COLO829 (cell line): ENCODE measurements around the gene GLYATL3.

Source experiments
- DNase-seq: peaks from one replicate; pipeline ENCODE4 v3.0.0; 2012; ENCODE audit warnings: low spot score

The GLYATL3 gene

GRCh38 chr6:49548613-49549304 lies 49.0 kb downstream of the GLYATL3 start:
- no peak for DNase-seq

- peak; percentile 58 for DNase-seq
These were observed 50.2 kb downstream of the GLYATL3 start for GRCh38 chr6:49549691-49550491.

- DNase-seq, result no peak
These were observed 50.9 kb downstream of the GLYATL3 start, which contains the start of gene C6orf141 for GRCh38 chr6:49550492-49551077. Gene C6orf141 (plus strand): TSS chr6:49550668. CDS start chr6:49550793, 125 bp downstream.

DNA sequence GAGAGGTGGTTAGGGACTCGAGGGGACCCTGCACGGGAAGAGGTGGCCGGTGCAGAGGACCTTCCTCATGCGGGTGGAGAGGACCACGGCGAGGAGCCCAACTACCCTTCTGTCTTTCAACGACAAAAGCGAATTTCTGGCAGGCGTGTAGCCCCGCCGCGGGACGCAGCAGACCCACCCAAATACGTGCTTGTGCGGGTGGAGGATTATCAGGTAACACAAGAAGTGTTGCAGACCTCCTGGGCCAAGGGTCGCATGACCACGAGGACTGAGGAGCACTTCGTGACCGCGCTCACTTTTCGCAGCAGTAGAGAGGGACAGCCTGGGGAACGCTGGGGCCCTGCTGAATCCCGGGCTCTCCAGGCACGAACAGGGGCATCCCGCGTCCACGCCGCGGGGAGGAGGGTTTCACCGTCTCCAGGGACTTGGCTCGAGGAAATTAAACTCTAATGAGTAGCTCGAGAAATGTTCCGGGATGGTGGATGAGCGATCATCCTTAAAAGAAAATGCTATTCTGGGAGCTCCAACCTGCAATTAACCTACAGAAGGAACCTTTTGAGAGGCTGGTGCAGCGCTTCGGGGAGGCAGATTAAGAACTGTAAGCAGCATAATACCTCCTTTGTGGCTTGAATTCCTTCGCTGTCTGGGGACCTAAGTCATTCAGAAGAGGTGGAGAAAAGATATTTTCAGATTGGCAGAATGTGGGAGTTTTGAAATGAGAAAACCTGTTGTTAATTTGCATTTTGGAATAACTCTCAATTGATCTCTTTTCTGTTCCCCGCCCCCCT lies 51.5 kb downstream of the GLYATL3 start:
- DNase-seq, result peak; percentile 65

GRCh38 chr6:49551866-49552129 lies 52.1 kb downstream of the GLYATL3 start:
- no peak for DNase-seq

DNA sequence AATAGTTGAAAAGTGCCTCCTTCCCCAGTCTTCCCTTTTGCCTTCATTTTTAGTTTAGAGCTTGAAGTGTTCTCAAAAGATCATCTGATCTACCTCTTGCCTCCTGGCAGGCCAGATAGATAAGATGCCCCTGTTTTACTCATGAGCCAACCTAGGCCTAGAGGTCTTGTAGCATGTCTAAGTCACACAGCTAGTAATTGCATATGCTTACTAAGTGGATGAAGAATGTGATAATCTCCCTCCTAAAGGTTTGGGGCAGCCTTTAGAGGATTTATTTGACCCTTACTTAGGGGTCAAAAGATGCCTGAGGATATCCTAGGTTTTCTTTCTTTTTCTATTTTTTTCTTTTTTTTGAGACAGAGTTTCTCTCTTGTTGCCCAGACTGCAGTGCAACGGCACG lies 52.9 kb downstream of the GLYATL3 start:
- DNase-seq, result no peak

- no peak for DNase-seq
These were observed 53.7 kb downstream of the GLYATL3 start for GRCh38 chr6:49553384-49553783.

- no peak for DNase-seq
These were observed 56.2 kb downstream of the GLYATL3 start for GRCh38 chr6:49555951-49556350.

- peak; percentile 67 for DNase-seq
These were observed 56.7 kb downstream of the GLYATL3 start for GRCh38 chr6:49556429-49556837.

GRCh38 chr6:49557177-49557576 lies 57.5 kb downstream of the GLYATL3 start:
- no peak for DNase-seq

DNA sequence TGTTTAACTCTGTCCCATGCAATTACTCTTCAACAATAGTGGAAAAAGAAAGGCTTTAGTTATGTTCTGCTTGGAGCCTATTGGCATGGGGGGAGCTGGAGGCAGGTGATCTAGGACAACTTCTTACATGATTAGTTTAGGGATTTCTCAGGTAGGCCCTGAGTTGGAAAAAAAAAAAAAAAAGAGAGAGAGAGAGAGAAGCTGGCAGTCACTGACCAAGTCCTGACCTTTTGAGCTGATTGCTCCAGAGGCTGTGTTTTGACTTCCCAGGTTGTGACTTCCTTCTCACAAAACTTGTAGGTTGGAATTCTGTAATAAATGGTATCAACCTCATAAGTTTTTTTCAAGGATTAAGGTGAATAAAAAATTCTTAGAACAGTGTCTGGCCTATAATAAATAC lies 58.5 kb downstream of the GLYATL3 start:
- DNase-seq, result no peak

- DNase-seq, result no peak
These were observed 63.5 kb downstream of the GLYATL3 start for GRCh38 chr6:49563006-49563886.

DNA sequence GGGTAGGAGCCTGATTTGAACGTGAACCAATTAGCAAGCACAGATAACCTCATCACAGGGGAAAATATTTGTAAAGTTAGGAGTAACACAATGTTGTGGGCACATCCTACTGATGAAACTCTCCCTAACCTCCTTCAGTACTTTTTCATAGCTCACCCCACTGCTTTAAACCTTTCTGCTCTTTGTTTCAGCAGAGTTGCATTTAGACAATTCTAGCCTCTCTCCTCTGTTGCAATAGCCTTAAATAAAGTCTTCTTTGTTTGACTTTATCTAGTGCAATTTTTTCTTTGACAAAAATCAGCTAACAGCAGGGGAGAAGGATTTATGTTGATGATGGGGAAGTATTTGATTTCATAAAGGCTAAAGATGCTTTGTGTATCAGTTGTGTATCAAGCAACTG lies 64.8 kb downstream of the GLYATL3 start:
- peak; percentile 44 for DNase-seq

DNA sequence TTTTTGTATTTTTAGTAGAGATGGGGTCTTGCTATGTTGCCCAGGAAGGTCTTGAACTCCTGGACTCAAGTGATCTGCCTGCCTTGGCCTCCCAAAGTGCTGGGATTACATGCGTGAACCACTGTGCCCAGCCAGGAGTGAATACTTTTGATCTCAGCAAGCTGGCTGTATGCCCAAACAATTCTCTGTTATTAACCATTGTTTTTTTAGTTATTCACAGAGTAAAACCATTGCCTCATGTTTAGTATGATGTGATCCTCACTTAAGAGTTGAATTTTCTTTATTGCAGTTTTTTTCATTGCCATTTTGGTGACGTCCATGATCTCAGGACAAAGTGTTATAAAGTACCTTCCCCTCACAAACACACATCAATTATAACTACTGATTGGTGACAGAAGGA lies 65.5 kb downstream of the GLYATL3 start:
- DNase-seq, result no peak

DNA sequence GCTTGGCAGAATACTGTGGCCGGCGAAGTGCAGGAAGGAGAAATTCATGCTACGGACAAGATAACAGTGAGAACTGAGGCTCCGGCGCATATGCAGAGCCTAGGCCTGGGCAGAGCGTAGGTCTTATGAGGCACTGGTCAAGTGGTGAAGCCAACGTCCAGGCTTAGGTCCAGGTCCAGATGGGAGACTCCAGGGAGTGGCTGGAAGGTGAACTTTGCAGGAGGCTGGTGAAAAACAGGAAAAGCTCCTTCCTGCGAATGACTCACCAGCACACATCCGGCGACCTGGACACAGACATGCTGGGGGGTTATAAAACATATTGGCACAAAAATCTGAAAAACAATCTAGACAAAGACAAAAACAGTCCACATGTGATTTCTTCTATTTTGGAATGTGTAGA lies 66.1 kb downstream of the GLYATL3 start:
- DNase-seq, result peak; percentile 53

DNA sequence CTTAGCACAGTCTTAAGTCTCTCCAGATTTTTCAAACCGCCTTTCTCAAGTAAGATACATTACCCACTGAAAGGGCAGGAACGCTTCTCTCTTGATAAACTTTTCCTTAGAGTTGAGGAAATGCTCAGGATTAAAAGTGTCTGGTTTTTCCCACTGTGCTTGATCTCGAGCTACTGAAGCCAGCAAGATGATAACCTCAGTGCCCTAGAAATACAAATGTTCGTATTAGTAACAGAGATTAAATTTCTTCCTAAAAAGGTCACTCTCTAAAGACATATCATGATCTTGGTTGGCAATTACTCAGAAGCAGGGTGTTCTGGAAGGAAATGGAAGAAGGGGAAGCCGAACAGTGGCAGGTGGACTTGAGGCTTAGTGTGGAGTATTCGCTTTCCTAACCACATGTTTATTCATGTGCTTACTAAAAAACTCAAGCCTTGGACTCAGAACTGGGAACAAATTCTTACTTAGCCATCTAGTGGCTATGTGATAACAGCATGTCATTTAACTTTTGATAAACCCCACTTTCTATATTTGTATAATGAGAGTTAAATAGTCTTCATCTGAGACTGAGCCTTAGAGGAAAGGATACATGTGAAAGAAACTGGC lies 70.9 kb downstream of the GLYATL3 start:
- DNase-seq, result peak; percentile 25

- DNase-seq, result no peak
These were observed 76.9 kb downstream of the GLYATL3 start for GRCh38 chr6:49576618-49577017.
